ENCODE data around the gene RCSD1.
"Not testable (repeated sequence)": the region's sequence is repeated elsewhere in the genome, so short reads cannot be mapped to it uniquely, and the experiment has no call there.

DNA sequence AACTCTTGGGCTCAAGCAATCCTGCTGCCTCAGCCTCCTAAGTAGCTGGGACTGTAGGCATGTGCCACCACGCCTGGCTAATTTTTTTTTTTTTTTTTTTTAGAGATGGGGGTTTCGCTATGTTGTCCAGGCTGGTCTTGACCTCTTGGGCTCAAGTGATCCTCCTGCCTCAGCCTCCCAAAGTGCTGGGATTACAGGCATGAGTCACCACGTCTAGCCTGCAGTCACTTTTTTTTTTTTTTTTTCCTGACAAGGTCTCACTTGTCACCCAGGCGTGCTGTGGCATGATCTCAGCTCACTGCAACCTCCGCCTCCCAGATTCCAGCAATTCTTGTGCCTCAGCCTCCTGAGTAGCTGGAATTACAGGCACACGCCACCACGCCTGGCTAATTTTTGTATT lies 111.1 kb downstream of the RCSD1 start:
- TF ChIP-seq, protein P1, sequence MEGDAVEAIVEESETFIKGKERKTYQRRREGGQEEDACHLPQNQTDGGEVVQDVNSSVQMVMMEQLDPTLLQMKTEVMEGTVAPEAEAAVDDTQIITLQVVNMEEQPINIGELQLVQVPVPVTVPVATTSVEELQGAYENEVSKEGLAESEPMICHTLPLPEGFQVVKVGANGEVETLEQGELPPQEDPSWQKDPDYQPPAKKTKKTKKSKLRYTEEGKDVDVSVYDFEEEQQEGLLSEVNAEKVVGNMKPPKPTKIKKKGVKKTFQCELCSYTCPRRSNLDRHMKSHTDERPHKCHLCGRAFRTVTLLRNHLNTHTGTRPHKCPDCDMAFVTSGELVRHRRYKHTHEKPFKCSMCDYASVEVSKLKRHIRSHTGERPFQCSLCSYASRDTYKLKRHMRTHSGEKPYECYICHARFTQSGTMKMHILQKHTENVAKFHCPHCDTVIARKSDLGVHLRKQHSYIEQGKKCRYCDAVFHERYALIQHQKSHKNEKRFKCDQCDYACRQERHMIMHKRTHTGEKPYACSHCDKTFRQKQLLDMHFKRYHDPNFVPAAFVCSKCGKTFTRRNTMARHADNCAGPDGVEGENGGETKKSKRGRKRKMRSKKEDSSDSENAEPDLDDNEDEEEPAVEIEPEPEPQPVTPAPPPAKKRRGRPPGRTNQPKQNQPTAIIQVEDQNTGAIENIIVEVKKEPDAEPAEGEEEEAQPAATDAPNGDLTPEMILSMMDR (conservative IDR thresholded peaks at IDR 0.05; ENCODE audit: low read depth, low read length): not testable (repeated sequence)
- not testable (repeated sequence) for TF ChIP-seq EZH2 (IDR thresholded peaks at IDR 0.05; ENCODE audit: borderline replicate concordance, low read depth, low read length, poor library complexity, severe bottlenecking)

All from A673 (cell line).